Osteoblast (primary cell): ENCODE measurements around the gene COA1. TPM values are rescaled to one million over a fixed set of nuclear protein-coding genes. Genes with fewer than 3 reads are reported as not detected.
A peak's percentile ranks its signal among the peaks of the same experiment; 100 is the strongest.

Experiments used
- DNase-seq: peaks from one replicate; pipeline ENCODE4 v3.0.0; 2011; ENCODE audit warnings: low spot score, mixed read lengths; ENCODE audit not compliant: insufficient read length; ENCODE audit errors: missing footprints
- H2AFZ ChIP-seq: 2 replicates; pipeline ENCODE4 v1.6.0; 2011; ENCODE audit warnings: mild to moderate bottlenecking, low read length
- H3K27ac ChIP-seq: 2 replicates; pipeline ENCODE4 v1.5.1; 2011; ENCODE audit warnings: mild to moderate bottlenecking, low read depth, low read length, moderate library complexity
- H3K27me3 ChIP-seq: 2 replicates; pipeline ENCODE4 v1.6.0; 2012; ENCODE audit warnings: mild to moderate bottlenecking, control low read depth, inconsistent platforms, low read length, moderate library complexity; ENCODE audit not compliant: insufficient read depth
- H3K36me3 ChIP-seq: 2 replicates; pipeline ENCODE4 v1.5.1; 2011; ENCODE audit warnings: mild to moderate bottlenecking, low read length, control low read depth, moderate library complexity; ENCODE audit not compliant: insufficient read depth
- H3K4me1 ChIP-seq: 2 replicates; pipeline ENCODE4 v1.5.1; 2011; ENCODE audit warnings: mild to moderate bottlenecking, low read length, control low read depth, moderate library complexity; ENCODE audit not compliant: insufficient read depth
- H3K4me2 ChIP-seq: 2 replicates; pipeline ENCODE4 v1.6.0; 2011; ENCODE audit warnings: mild to moderate bottlenecking, low read length; ENCODE audit not compliant: insufficient read depth
- H3K4me3 ChIP-seq: fragments of 200-600 bp; sonication (generic); 3 replicates; pipeline ENCODE4 v1.5.1; 2012; ENCODE audit warnings: mild to moderate bottlenecking, low read length, inconsistent platforms; ENCODE audit not compliant: insufficient read depth
- H3K79me2 ChIP-seq: 2 replicates; pipeline ENCODE4 v1.6.0; 2012; ENCODE audit warnings: mild to moderate bottlenecking, low read length, control low read depth, inconsistent platforms; ENCODE audit not compliant: insufficient read depth
- H3K9me3 ChIP-seq: 2 replicates; pipeline ENCODE4 v1.5.1; 2011; ENCODE audit warnings: low read depth, low read length, control low read depth
- H4K20me1 ChIP-seq: 2 replicates; pipeline ENCODE4 v1.6.0; 2012; ENCODE audit warnings: mild to moderate bottlenecking, low read length, control low read depth; ENCODE audit not compliant: insufficient read depth
- CTCF ChIP-seq: IDR thresholded peaks from 2 replicates; pipeline ENCODE4 v1.5.1; 2011; ENCODE audit warnings: mild to moderate bottlenecking, low read depth, low read length, moderate library complexity; ENCODE audit errors: extremely low read depth
- total RNA-seq: library from RNA; depleted of rRNA; stranded (reverse); fragments of >200 nt; gene quantifications from 2 replicates; pipeline ENCODE4 v1.2.3, GENCODE V29; 2012

COA1 gene
- total RNA-seq, 1 donor: 34.0 TPM

GRCh38 chr7:43647673-43648472 is 81.5 kb downstream of the COA1 start:
- Histone ChIP-seq H3K4me2 (peak overlapping the region; percentile 77), H3K4me1 (peaks cover 69% of the 10 kb centered on the region), H3K79me2 (peaks cover 16% of the 10 kb centered on the region), H3K36me3 (peaks cover 5% of the 10 kb centered on the region), H3K4me3 (peak overlapping the region; percentile 42), H2AFZ (no peak overlapping the region), H3K27ac (peak overlapping the region; percentile 97), H3K27me3 (no peaks in the 10 kb centered on the region), H4K20me1 (no peaks in the 10 kb centered on the region), H3K9me3 (no peaks in the 10 kb centered on the region)
- no peak for TF ChIP-seq CTCF
- DNase-seq: peak; percentile 85

GRCh38 chr7:43647339-43647672 is 82.0 kb downstream of the COA1 start:
- TF ChIP-seq CTCF: no peak
- Histone ChIP-seq H2AFZ (no peak overlapping the region), H3K27me3 (no peaks in the 10 kb centered on the region), H3K4me3 (peak overlapping the region; percentile 42), H3K36me3 (peaks cover 11% of the 10 kb centered on the region), H3K27ac (peak overlapping the region; percentile 97), H3K4me2 (peak overlapping the region; percentile 77), H3K79me2 (peaks cover 16% of the 10 kb centered on the region), H3K4me1 (peaks cover 68% of the 10 kb centered on the region), H4K20me1 (no peaks in the 10 kb centered on the region), H3K9me3 (no peaks in the 10 kb centered on the region)
- no peak for DNase-seq

DNA sequence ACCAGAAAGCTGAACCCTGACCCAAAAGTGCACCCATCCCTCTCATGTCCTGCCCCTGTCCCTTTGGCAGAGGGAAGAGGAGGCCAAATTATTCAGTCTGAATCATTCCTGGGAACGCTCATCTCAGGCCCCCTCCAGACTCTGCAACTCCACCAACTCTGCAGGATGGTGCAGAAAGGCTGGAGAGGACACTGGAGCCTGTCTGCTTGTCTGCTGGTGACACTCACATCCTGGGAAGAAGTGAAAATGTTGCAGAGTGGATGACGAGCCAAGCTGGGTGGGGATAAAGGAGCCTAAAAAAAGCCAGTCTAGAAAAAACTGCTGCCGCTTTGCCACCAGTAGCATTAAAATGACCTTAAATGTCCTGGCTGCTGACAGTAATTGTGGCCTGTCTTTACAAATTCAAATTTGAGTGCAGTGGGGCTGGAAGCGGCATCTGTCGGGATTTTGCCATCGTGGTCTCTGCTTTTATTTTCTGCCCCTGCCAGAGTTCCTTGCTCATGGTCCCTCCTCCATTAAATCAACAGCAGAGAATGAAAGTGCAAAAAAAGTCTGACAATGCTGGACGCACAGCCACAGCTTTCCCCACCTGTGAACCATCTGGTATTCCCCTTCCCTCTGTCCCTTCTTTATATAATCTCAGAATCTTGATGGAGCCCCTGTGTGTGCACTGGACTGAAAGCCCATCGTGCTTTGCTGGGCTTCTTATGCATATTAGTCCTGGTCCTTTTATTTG is 82.6 kb downstream of the COA1 start:
- TF ChIP-seq CTCF: no peak
- no peak for DNase-seq
- peaks cover 14% of the 10 kb centered on the region for H3K79me2 ChIP-seq

GRCh38 chr7:43645699-43646226 is 83.6 kb downstream of the COA1 start:
- Histone ChIP-seq H4K20me1 (no peaks in the 10 kb centered on the region), H3K9me3 (no peaks in the 10 kb centered on the region), H3K79me2 (peaks cover 15% of the 10 kb centered on the region), H3K4me2 (peak overlapping the region; percentile 77), H3K4me1 (peaks cover 55% of the 10 kb centered on the region), H3K27ac (peak overlapping the region; percentile 97), H3K4me3 (no peak overlapping the region), H3K27me3 (no peaks in the 10 kb centered on the region), H3K36me3 (peaks cover 19% of the 10 kb centered on the region), H2AFZ (no peak overlapping the region)
- no peak for DNase-seq
- TF ChIP-seq CTCF: no peak

More for the DNA sequence above, 82.6 kb downstream of the COA1 start:
- Histone ChIP-seq H3K36me3 (peaks cover 11% of the 10 kb centered on the region), H3K27ac (peak overlapping the region; percentile 97), H3K4me3 (peak overlapping the region; percentile 42), H3K4me1 (peaks cover 63% of the 10 kb centered on the region), H3K27me3 (no peaks in the 10 kb centered on the region), H4K20me1 (no peaks in the 10 kb centered on the region), H3K9me3 (no peaks in the 10 kb centered on the region), H2AFZ (no peak overlapping the region), H3K4me2 (peak overlapping the region; percentile 77)
